ENCODE results near the gene UBASH3A. TPM values are rescaled to one million over a fixed set of nuclear protein-coding genes. Genes with fewer than 3 reads are reported as not detected.

UBASH3A gene
- total RNA-seq, 2 donors from 2014 or later: 0.23 to 1.8 TPM

DNA sequence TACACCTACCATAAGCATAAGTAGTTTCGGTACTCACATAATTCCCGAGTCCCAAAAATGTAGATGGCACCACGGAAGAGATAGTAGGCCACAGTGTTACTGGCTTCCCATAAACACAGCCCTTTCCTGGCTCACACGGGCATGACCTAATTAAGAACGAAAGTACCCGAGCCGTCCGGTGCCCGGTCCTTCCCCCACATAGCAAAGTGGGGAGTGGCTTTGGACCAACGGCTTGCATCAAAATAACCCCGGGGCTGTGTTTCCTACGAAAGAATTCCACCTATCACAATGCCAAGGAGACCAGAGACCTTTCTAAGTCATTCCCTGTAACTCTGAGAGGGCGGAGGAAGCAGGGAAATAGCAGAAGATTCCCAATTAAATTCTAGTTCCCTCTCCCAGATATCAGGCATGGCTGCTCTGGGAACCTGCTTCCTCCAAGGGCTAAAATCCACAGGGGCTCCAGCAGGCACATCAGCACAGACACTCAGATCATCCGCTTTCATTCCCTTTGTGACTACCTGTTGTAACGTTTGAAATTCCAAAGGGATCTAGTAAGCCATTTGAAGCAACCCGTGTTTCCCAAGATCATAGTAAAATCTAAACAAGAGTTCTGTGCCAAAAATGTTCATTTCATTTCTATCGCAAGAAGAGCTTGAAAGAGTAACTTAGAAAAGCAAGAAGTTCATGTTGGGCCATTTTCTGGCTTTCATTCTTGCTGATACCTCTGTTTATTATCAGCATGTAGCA lies 7.6 kb upstream of the UBASH3A start, which contains the start of gene TMPRSS3:
TMPRSS3 (minus strand) TSS at position 148 of the 747 bp plus-strand sequence. CDS start 635 bp downstream, outside the sequence.
- Histone ChIP-seq H3K36me3 (no peaks in the 10 kb centered on the region), H3K27me3 (replicated peaks; ENCODE audit: insufficient read depth) (no peaks in the 10 kb centered on the region), H3K27ac (no peak within 1 kb of the TSS), H3K9me3 (no peaks in the 10 kb centered on the region), H3K4me3 (no peak within 1 kb of the TSS), H3K4me1 (replicated peaks) (no peaks in the 10 kb centered on the region)
- WGBS: 49% methylated on average over 17 of the region's 17 CpGs
- intact Hi-C loops (cut with DNase I): no loop called here
- peak; percentile 44 for DNase-seq (ENCODE audit: low spot score)
- TF ChIP-seq POLR2AphosphoS5 (IDR thresholded peaks at IDR 0.05): peak; percentile 7
- TF ChIP-seq, protein P1, sequence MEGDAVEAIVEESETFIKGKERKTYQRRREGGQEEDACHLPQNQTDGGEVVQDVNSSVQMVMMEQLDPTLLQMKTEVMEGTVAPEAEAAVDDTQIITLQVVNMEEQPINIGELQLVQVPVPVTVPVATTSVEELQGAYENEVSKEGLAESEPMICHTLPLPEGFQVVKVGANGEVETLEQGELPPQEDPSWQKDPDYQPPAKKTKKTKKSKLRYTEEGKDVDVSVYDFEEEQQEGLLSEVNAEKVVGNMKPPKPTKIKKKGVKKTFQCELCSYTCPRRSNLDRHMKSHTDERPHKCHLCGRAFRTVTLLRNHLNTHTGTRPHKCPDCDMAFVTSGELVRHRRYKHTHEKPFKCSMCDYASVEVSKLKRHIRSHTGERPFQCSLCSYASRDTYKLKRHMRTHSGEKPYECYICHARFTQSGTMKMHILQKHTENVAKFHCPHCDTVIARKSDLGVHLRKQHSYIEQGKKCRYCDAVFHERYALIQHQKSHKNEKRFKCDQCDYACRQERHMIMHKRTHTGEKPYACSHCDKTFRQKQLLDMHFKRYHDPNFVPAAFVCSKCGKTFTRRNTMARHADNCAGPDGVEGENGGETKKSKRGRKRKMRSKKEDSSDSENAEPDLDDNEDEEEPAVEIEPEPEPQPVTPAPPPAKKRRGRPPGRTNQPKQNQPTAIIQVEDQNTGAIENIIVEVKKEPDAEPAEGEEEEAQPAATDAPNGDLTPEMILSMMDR (IDR thresholded peaks at IDR 0.05): no peak
- TF ChIP-seq POLR2A (IDR thresholded peaks at IDR 0.05): no peak

DNA sequence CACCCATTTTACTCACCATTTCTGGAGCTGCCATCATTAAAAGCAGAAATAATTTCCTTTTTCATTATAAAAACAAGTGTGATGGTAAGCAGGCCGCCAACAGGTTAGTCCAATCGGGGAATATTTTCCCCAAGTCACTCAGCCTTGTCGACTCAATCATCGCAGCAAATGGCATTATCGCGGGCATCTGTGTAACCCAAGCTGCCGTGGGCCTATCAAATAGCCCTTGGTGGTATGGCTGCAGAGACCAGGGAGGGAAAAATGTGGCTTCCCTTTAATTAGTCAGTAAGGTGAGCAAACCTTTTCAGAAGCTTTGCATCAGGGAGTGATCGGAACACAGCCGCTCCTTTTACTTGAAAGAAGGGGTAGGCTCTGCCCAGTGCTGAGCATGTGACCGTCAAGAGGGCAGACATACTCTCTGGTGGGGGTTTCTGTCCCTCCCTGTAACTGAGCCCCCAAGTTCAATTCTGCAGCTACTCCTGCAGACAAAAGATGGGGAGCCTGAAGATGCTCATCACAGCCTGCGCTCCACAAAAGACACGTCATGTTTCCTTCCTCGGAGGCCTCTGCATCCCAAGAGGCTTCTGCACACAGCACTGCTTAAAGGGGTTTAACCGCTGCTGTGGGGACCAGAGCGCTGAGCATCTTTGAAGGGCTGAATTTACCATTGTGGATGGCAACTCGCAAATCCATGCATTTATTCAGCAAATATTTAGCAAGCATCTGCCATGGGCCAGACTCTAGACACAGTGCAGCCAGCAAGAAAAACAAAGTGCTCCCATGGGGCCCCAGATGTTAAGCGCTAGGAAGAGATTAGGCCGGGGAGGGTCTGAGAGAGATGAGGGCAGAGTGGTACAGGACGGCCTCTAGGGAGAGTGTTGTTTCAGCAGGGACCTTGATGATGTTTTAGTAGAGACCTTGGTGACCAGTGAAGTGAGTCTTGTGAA lies 6.6 kb upstream of the UBASH3A start:
- WGBS: 92% methylated on average over 19 of the region's 19 CpGs
- DNase-seq (ENCODE audit: low spot score): no peak
- Histone ChIP-seq H3K4me3 (no peak overlapping the region), H3K9me3 (no peaks in the 10 kb centered on the region), H3K27ac (no peak overlapping the region), H3K4me1 (replicated peaks) (no peaks in the 10 kb centered on the region), H3K36me3 (no peaks in the 10 kb centered on the region), H3K27me3 (replicated peaks; ENCODE audit: insufficient read depth) (no peaks in the 10 kb centered on the region)
- TF ChIP-seq POLR2A (IDR thresholded peaks at IDR 0.05) (no peak), POLR2AphosphoS5 (IDR thresholded peaks at IDR 0.05) (no peak)
- TF ChIP-seq, protein P1 (IDR thresholded peaks at IDR 0.05): no peak
- intact Hi-C loops (cut with DNase I): no loop called here

DNA sequence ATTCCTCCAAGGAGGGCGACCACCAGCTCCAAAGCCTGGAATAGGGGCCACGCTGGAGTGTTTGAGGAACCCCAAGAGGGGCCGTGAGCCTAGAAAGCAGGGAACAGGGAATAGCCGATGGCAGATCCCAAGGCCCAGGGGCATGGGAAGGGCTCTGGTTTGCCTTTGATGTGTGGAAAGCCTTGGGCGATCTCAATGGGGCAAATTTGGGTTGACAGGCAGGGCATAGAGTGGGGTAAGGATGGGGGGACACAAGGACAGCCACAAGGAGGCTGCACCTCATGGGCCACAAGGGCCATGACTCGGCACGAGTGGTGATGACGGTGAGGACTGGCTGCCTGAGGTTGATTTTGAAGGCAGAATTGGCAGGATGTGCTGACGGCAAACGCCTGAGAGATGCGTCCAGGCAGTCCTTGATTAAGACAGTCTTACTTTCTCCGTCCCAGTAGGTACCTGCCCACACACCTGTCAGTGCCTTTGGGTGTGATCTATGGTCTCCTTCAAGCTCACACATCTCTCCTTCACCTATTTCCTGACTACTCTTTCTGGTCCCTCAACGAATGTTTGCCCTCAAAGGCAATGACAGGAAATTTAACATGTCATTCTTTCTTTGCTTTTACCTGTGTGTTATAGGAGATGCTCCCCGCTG lies 5.8 kb upstream of the UBASH3A start:
- 85% methylated on average over 14 of the region's 14 CpGs for WGBS
- DNase-seq (ENCODE audit: low spot score): no peak
- H3K27me3 ChIP-seq (replicated peaks; ENCODE audit: insufficient read depth): no peaks in the 10 kb centered on the region
- intact Hi-C loops (cut with DNase I): no loop called here
- H3K4me1 ChIP-seq (replicated peaks): no peaks in the 10 kb centered on the region
- no peak for TF ChIP-seq POLR2A (IDR thresholded peaks at IDR 0.05)
- TF ChIP-seq, protein P1 (IDR thresholded peaks at IDR 0.05): no peak
- no peak for TF ChIP-seq POLR2AphosphoS5 (IDR thresholded peaks at IDR 0.05)
- H3K4me3 ChIP-seq: no peak overlapping the region
- no peak overlapping the region for H3K27ac ChIP-seq
- no peaks in the 10 kb centered on the region for H3K36me3 ChIP-seq
- H3K9me3 ChIP-seq: no peaks in the 10 kb centered on the region

DNA sequence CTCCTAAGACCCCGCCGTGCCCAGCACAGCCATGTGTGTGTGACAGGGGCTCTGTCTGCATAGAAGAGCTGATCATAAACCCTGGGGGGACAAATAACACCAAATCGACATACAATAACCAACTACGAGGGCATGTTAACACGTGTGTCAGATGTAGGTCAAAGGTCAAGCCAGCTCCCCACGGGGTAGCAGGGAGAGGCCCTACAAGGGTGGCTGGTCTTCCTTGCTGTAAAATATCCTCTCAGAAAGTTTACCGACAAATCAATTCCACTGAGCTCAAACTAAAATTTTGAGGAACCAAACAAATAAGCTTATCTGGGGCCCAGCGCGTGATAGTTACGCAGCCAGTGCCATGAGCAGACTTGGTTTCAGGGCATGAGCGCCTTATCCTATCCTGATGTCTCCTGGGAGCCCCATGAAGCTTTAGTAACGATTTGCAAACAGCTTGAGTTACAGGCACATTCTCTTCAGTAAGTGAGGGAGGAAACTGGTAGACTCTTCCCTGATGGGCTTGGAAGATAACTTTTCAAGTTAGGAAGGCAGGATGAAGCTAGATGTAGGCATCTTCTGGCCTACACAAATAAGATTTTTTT lies 5.2 kb upstream of the UBASH3A start:
- intact Hi-C loops (cut with DNase I): no loop called here
- WGBS: 66% methylated on average over 12 of the region's 12 CpGs
- DNase-seq (ENCODE audit: low spot score): no peak
- H3K36me3 ChIP-seq: no peaks in the 10 kb centered on the region
- H3K4me1 ChIP-seq (replicated peaks): no peaks in the 10 kb centered on the region
- H3K27me3 ChIP-seq (replicated peaks; ENCODE audit: insufficient read depth): no peaks in the 10 kb centered on the region
- H3K27ac ChIP-seq: no peak overlapping the region
- no peak for TF ChIP-seq POLR2A (IDR thresholded peaks at IDR 0.05)
- no peaks in the 10 kb centered on the region for H3K9me3 ChIP-seq
- no peak overlapping the region for H3K4me3 ChIP-seq

DNA sequence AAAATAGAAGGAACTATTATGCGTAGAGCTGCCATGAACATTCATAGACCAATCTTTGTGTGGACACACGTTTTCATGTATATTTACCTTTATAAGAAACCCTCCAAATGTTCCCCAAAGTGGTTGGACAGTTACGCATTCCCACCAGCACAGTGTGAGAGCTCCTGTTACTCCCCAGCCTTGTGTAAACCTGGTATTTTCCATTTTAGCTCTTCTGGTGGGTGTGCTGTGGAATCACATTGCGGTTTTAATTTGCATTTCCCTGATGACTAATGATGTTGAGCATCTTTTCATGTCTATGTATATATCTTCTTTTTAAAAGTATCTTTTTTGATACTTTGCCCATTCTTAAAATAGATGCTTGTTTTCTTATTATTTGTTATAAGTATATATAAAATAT lies 3.2 kb upstream of the UBASH3A start:
- Histone ChIP-seq H3K27me3 (replicated peaks; ENCODE audit: insufficient read depth) (no peaks in the 10 kb centered on the region), H3K4me3 (no peak overlapping the region), H3K4me1 (replicated peaks) (no peaks in the 10 kb centered on the region), H3K27ac (no peak overlapping the region), H3K9me3 (no peaks in the 10 kb centered on the region), H3K36me3 (no peaks in the 10 kb centered on the region)
- TF ChIP-seq POLR2AphosphoS5 (IDR thresholded peaks at IDR 0.05) (no peak), POLR2A (IDR thresholded peaks at IDR 0.05) (no peak)
- TF ChIP-seq, protein P1 (IDR thresholded peaks at IDR 0.05): no peak
- no peak for DNase-seq (ENCODE audit: low spot score)
- intact Hi-C loops (cut with DNase I): no loop called here
- WGBS: 73% methylated on average over 4 of the region's 4 CpGs
